WTC11 (cell line): ENCODE data around the gene TSPAN4.

ENCODE experiments used
- CTCF ChIP-seq: fragments of 200-600 bp; IDR thresholded peaks from 2 replicates; pipeline ENCODE4 v1.8.0; 2022; ENCODE audit warnings: antibody characterized with exemption
- GABPB1 ChIP-seq: sonication (generic); formaldehyde crosslinking; IDR thresholded peaks from 2 replicates; pipeline ENCODE4 v1.8.1; 2023; ENCODE audit warnings: mild to moderate bottlenecking, missing genetic modification reagents
- NR3C1 ChIP-seq: sonication (generic); formaldehyde crosslinking; conservative IDR thresholded peaks from 2 replicates; pipeline ENCODE4 v1.8.1; 2023; ENCODE audit warnings: low read depth, mild to moderate bottlenecking, missing genetic modification reagents
- SMAD3 ChIP-seq: sonication (generic); formaldehyde crosslinking; IDR thresholded peaks from 2 replicates; pipeline ENCODE4 v1.8.0; 2022; ENCODE audit warnings: missing genetic modification reagents, mild to moderate bottlenecking, borderline replicate concordance
- ZNF121 ChIP-seq: sonication (generic); formaldehyde crosslinking; IDR thresholded peaks from 2 replicates; pipeline ENCODE4 v1.8.0; 2023; ENCODE audit warnings: missing genetic modification reagents
- ZNF671 ChIP-seq: fragments of 250-450 bp; sonication (Bioruptor Pico); IDR thresholded peaks from 2 replicates; pipeline ENCODE4 v1.8.0; 2021; ENCODE audit warnings: mild to moderate bottlenecking

- TF ChIP-seq CTCF (no peak), GABPB1 (CRISPR knock-in tag) (no peak), NR3C1 (CRISPR knock-in tag) (no peak), ZNF671 (no peak), ZNF121 (no peak), SMAD3 (CRISPR knock-in tag) (no peak)
These were observed 18.4 kb downstream of the TSPAN4 start for GRCh38 chr11:861105-861479.
